ENCODE results near the gene SMOC2. TPM values are rescaled to one million over a fixed set of nuclear protein-coding genes. Genes with fewer than 3 reads are reported as not detected.

SMOC2 gene
- total RNA-seq, 1 experiment from 2014 or later: 2.1 TPM

- Histone ChIP-seq H2BK15ac (ENCODE audit: low read depth, low read length) (no peak overlapping the region), H4K91ac (ENCODE audit: insufficient read length, low read depth, low read length) (no peak overlapping the region), H3T11ph (ENCODE audit: low read length) (no peak overlapping the region), H3K14ac (ENCODE audit: insufficient read depth, low read length) (no peak overlapping the region), H3K4me2 (ENCODE audit: insufficient read depth, insufficient read length, low read length) (no peak overlapping the region), H3K4ac (ENCODE audit: low read depth, low read length) (no peak overlapping the region), H3K9me3 (ENCODE audit: control insufficient read depth, low read depth, low read length) (no peaks in the 10 kb centered on the region), H4K20me1 (ENCODE audit: control insufficient read depth, insufficient read depth, insufficient read length) (no peaks in the 10 kb centered on the region), H3K27me3 (ENCODE audit: insufficient read depth, low read length) (no peaks in the 10 kb centered on the region; the same call in 1 of the 2 replicates), H3K79me2 (ENCODE audit: insufficient read depth, low read length) (no peaks in the 10 kb centered on the region), H4K8ac (replicated peaks; ENCODE audit: insufficient read length, low read depth, low read length) (no peak overlapping the region), H3K9ac (ENCODE audit: extremely low read depth, insufficient read length, low read length) (no peak overlapping the region), H2BK20ac (ENCODE audit: low read depth, low read length, poor library complexity, severe bottlenecking) (no peak overlapping the region), H3K18ac (ENCODE audit: insufficient read length, low read depth, low read length) (no peak overlapping the region), H3K23me2 (ENCODE audit: insufficient read length, low read depth, low read length, poor library complexity, severe bottlenecking) (peaks cover 3% of the 10 kb centered on the region), H2AFZ (ENCODE audit: low read length) (no peak overlapping the region), H2BK12ac (ENCODE audit: insufficient read length, low read depth, low read length) (no peak overlapping the region), H2AK5ac (ENCODE audit: insufficient read length, low read length) (no peak overlapping the region), H3K27ac (ENCODE audit: insufficient read length, low read depth, low read length) (no peak overlapping the region), H3K23ac (ENCODE audit: insufficient read length, low read depth, low read length) (no peak overlapping the region), H2BK120ac (ENCODE audit: low read depth, low read length, poor library complexity, severe bottlenecking) (no peak overlapping the region), H4K5ac (ENCODE audit: insufficient read length, low read depth, low read length) (no peak overlapping the region), H3K79me1 (ENCODE audit: insufficient read depth, low read depth, low read length, poor library complexity, severe bottlenecking) (no peaks in the 10 kb centered on the region), H3K4me1 (ENCODE audit: insufficient read depth, low read length) (no peaks in the 10 kb centered on the region), H3K56ac (ENCODE audit: insufficient read length, low read depth, low read length) (no peak overlapping the region), H2BK5ac (ENCODE audit: insufficient read length, low read length) (no peak overlapping the region)
- no CpG with 5 or more reads among the region's 6 CpGs for WGBS (ENCODE audit: extremely low coverage, insufficient read length, low lambda C conversion rate)
- no peak overlapping the region for H3K27ac Mint-ChIP-seq
- peaks cover 2 to 8% of the 10 kb centered on the region in 2 experiments; a peak in 3 of 5 replicates for H3K9me3 Mint-ChIP-seq
- H3K4me3 Mint-ChIP-seq: no peak overlapping the region
- peaks cover 15% of the 10 kb centered on the region for H3K27me3 Mint-ChIP-seq (ENCODE audit: low read depth)
- peaks cover 0 to 6% (median 0%) of the 10 kb centered on the region in 3 experiments; a peak in 1 of 7 replicates for H3K36me3 Mint-ChIP-seq (ENCODE audit: insufficient read depth in 1 of 3, low read depth in 3 of 3)
- DNase-seq: no peak
- H3K4me1 Mint-ChIP-seq: peaks cover 8 to 17% of the 10 kb centered on the region in 2 experiments
- TF ChIP-seq CTCF (conservative IDR thresholded peaks at IDR 0.05): no peak
These were observed 119.1 kb downstream of the SMOC2 start for GRCh38 chr6:168560126-168560525.
